ENCODE data around the gene ZNF19. TPM values are rescaled to one million over a fixed set of nuclear protein-coding genes. Genes with fewer than 3 reads are reported as not detected.

ZNF19 gene
- 1.5 and 5.2 TPM in 2 replicates for total RNA-seq (2012; rRNA removed)

DNA sequence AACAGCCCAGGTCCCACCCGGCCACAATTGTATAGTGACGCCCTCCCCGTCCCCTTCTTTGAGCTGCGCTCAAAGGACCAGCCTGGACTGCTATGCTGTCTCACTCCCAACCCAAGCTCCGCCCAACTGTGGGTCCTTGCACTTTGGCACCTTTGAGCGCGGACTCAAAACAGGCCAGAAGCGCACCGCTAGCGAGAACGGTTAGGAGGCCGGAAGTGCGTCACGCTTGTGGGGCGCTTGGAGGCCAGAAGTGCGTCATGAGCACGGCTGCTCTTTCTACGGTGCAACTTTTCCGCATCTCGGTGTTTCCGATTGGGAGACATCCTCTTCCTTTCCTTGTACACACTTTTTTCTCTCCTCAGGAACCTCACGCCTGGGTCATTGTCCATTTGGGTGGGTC, at the start of gene ZNF19:
ZNF19 (minus strand) TSS at position 203 of the 400 bp plus-strand sequence. CDS start 7,210 bp downstream, outside the sequence.
- no peaks in the 10 kb centered on the region for H3K9me3 ChIP-seq (replicated peaks; ENCODE audit: low read length)
- no peaks in the 10 kb centered on the region for H3K36me3 ChIP-seq (ENCODE audit: insufficient read depth, low read length)
- no peaks in the 10 kb centered on the region for H3K4me1 ChIP-seq (ENCODE audit: control insufficient read depth, insufficient read depth, low read length)
- H3K27me3 ChIP-seq (ENCODE audit: control insufficient read depth, insufficient read depth, low read length) = peaks cover 14% of the 10 kb centered on the region
- no peak within 1 kb of the TSS for H3K4me2 ChIP-seq (ENCODE audit: low read length)
- no peak within 1 kb of the TSS for H3K4me3 ChIP-seq (ENCODE audit: low read length)
- H3K9ac ChIP-seq (ENCODE audit: low read depth, low read length) = no peak within 1 kb of the TSS

DNA sequence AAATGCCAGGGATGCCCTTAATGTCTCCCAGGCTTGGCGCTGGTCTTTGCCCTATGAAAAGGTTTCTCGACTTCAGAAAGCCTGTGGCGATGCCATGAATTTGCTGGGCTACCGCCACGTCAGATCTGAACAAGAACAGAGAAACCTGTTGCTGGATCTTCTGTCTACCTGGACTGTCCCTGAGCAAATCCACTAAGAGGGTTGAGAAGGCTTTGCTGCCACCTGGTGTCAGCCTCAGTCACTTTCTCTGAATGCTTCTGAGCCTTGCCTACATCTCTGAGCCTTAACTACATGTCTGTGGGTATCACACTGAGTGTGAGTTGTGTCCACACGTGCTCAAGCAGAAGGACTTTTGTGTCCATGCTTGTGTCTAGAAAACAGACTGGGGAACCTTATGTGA, 48.5 kb upstream of the ZNF19 start:
- Histone ChIP-seq H3K4me1 (ENCODE audit: control insufficient read depth, insufficient read depth, low read length) (no peaks in the 10 kb centered on the region), H3K27me3 (ENCODE audit: control insufficient read depth, insufficient read depth, low read length) (peaks cover 4% of the 10 kb centered on the region), H3K36me3 (ENCODE audit: insufficient read depth, low read length) (no peaks in the 10 kb centered on the region), H3K4me2 (ENCODE audit: low read length) (no peak overlapping the region), H3K9ac (ENCODE audit: low read depth, low read length) (no peak overlapping the region), H3K9me3 (replicated peaks; ENCODE audit: low read length) (no peaks in the 10 kb centered on the region), H3K4me3 (ENCODE audit: low read length) (no peak overlapping the region)

GRCh38 chr16:71536752-71537499, 47.8 kb upstream of the ZNF19 start:
- Histone ChIP-seq H3K9me3 (replicated peaks; ENCODE audit: low read length) (no peaks in the 10 kb centered on the region), H3K9ac (ENCODE audit: low read depth, low read length) (no peak overlapping the region), H3K36me3 (ENCODE audit: insufficient read depth, low read length) (no peaks in the 10 kb centered on the region), H3K4me1 (ENCODE audit: control insufficient read depth, insufficient read depth, low read length) (no peaks in the 10 kb centered on the region), H3K4me3 (ENCODE audit: low read length) (no peak overlapping the region), H3K27me3 (ENCODE audit: control insufficient read depth, insufficient read depth, low read length) (peaks cover 9% of the 10 kb centered on the region), H3K4me2 (ENCODE audit: low read length) (no peak overlapping the region)

DNA sequence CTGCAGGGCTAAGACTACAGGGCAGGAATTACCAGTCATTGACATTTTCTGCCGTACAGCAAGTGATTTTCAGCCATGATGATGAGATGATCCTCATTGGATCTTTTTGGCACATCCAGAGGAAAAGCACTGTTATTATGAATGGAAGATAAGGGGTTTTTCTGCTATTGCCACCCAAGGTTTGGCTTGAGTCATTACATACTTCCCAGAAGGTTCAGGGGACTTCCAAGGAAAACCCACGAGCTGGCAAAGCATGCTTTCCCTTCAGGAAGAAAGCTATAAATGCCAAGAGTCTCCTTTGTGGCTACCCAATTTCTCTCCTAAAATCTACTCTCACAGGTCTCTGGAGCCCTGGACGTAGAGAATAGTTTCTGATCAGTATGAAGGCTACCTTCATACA, 43.2 kb upstream of the ZNF19 start:
- H3K4me3 ChIP-seq (ENCODE audit: low read length) = no peak overlapping the region
- no peak overlapping the region for H3K9ac ChIP-seq (ENCODE audit: low read depth, low read length)
- no peak overlapping the region for H3K4me2 ChIP-seq (ENCODE audit: low read length)
- H3K9me3 ChIP-seq (replicated peaks; ENCODE audit: low read length) = no peaks in the 10 kb centered on the region
- H3K36me3 ChIP-seq (ENCODE audit: insufficient read depth, low read length) = no peaks in the 10 kb centered on the region
- H3K4me1 ChIP-seq (ENCODE audit: control insufficient read depth, insufficient read depth, low read length) = no peaks in the 10 kb centered on the region
- peaks cover 17% of the 10 kb centered on the region for H3K27me3 ChIP-seq (ENCODE audit: control insufficient read depth, insufficient read depth, low read length)

DNA sequence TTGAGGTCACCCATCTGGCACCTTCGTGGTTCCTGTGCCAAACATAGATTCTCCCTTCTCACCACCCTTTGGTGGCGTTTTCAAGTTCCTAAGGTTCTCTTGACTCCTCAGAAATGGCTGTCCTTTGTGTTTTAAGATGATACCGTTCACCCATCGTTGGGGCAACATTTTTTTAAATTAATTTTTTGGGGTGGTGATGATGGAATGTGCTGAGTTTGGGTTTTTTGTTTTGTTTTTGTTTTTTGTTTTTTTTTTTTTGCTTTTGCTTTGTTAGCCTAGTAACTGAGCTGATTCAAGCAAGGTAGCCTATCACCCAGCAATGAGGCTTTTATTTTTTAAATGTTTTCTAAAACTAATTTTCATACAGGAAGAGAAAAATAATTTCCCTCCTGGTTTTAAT, 39.7 kb upstream of the ZNF19 start:
- Histone ChIP-seq H3K4me2 (ENCODE audit: low read length) (no peak overlapping the region), H3K27me3 (ENCODE audit: control insufficient read depth, insufficient read depth, low read length) (peaks cover 30% of the 10 kb centered on the region), H3K4me3 (ENCODE audit: low read length) (no peak overlapping the region), H3K9me3 (replicated peaks; ENCODE audit: low read length) (no peaks in the 10 kb centered on the region), H3K9ac (ENCODE audit: low read depth, low read length) (no peak overlapping the region), H3K36me3 (ENCODE audit: insufficient read depth, low read length) (no peaks in the 10 kb centered on the region), H3K4me1 (ENCODE audit: control insufficient read depth, insufficient read depth, low read length) (peaks cover 10% of the 10 kb centered on the region)

GRCh38 chr16:71528257-71528656, 39.1 kb upstream of the ZNF19 start:
- peaks cover 10% of the 10 kb centered on the region for H3K4me1 ChIP-seq (ENCODE audit: control insufficient read depth, insufficient read depth, low read length)
- H3K27me3 ChIP-seq (ENCODE audit: control insufficient read depth, insufficient read depth, low read length) = peaks cover 35% of the 10 kb centered on the region
- H3K9ac ChIP-seq (ENCODE audit: low read depth, low read length) = no peak overlapping the region
- H3K4me2 ChIP-seq (ENCODE audit: low read length) = no peak overlapping the region
- no peaks in the 10 kb centered on the region for H3K36me3 ChIP-seq (ENCODE audit: insufficient read depth, low read length)
- no peak overlapping the region for H3K4me3 ChIP-seq (ENCODE audit: low read length)
- no peaks in the 10 kb centered on the region for H3K9me3 ChIP-seq (replicated peaks; ENCODE audit: low read length)

DNA sequence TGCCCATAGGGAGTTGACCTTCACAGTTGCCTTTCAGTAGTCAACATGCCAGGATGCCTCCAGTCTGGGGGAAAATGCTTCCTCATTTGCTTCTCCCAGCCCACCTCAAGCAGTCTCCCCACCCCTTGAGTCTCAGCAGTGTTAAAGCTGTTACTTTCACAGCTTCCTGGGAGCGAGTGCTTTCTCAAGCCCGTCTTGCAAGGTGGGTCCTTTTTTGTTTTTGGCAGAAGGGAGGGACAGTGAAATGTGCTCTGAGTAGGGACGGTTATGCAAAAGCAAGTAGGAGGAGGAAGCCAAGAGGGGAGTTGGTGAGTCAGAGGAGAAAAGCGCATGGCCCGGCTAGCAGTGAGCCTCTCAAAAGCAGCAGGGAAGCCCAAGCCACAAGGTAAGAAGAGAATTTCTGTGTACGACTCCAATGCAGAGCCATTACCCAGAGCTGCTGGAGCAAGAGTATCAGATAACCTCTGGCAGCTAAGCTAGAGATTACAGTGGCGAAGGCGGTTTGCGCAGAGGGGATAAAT, 37.0 kb upstream of the ZNF19 start, which contains the start of gene CHST4:
CHST4 (plus strand) TSS at position 316 of the 521 bp plus-strand sequence. CDS start 10,252 bp downstream, outside the sequence.
- H3K9me3 ChIP-seq (replicated peaks; ENCODE audit: low read length) = no peaks in the 10 kb centered on the region
- H3K9ac ChIP-seq (ENCODE audit: low read depth, low read length) = no peak within 1 kb of the TSS
- peak within 1 kb of the TSS; percentile 22 for H3K4me3 ChIP-seq (ENCODE audit: low read length)
- peak within 1 kb of the TSS; percentile 62 for H3K4me2 ChIP-seq (ENCODE audit: low read length)
- no peaks in the 10 kb centered on the region for H3K36me3 ChIP-seq (ENCODE audit: insufficient read depth, low read length)
- H3K27me3 ChIP-seq (ENCODE audit: control insufficient read depth, insufficient read depth, low read length) = peaks cover 30% of the 10 kb centered on the region
- H3K4me1 ChIP-seq (ENCODE audit: control insufficient read depth, insufficient read depth, low read length) = peaks cover 10% of the 10 kb centered on the region

- no peak overlapping the region for H3K9ac ChIP-seq (ENCODE audit: low read depth, low read length)
- peaks cover 30% of the 10 kb centered on the region for H3K27me3 ChIP-seq (ENCODE audit: control insufficient read depth, insufficient read depth, low read length)
- no peaks in the 10 kb centered on the region for H3K36me3 ChIP-seq (ENCODE audit: insufficient read depth, low read length)
- no peak overlapping the region for H3K4me3 ChIP-seq (ENCODE audit: low read length)
- H3K9me3 ChIP-seq (replicated peaks; ENCODE audit: low read length) = no peaks in the 10 kb centered on the region
- peak overlapping the region; percentile 48 for H3K4me2 ChIP-seq (ENCODE audit: low read length)
- peaks cover 10% of the 10 kb centered on the region for H3K4me1 ChIP-seq (ENCODE audit: control insufficient read depth, insufficient read depth, low read length)
Measured at GRCh38 chr16:71524566-71525553, 35.7 kb upstream of the ZNF19 start.

GRCh38 chr16:71520550-71520949, 31.4 kb upstream of the ZNF19 start:
- H3K9me3 ChIP-seq (replicated peaks; ENCODE audit: low read length) = no peaks in the 10 kb centered on the region
- H3K9ac ChIP-seq (ENCODE audit: low read depth, low read length) = no peak overlapping the region
- H3K27me3 ChIP-seq (ENCODE audit: control insufficient read depth, insufficient read depth, low read length) = peaks cover 22% of the 10 kb centered on the region
- no peak overlapping the region for H3K4me2 ChIP-seq (ENCODE audit: low read length)
- no peaks in the 10 kb centered on the region for H3K36me3 ChIP-seq (ENCODE audit: insufficient read depth, low read length)
- H3K4me3 ChIP-seq (ENCODE audit: low read length) = no peak overlapping the region
- no peaks in the 10 kb centered on the region for H3K4me1 ChIP-seq (ENCODE audit: control insufficient read depth, insufficient read depth, low read length)

GRCh38 chr16:71515026-71515425, 25.9 kb upstream of the ZNF19 start:
- H3K27me3 ChIP-seq (ENCODE audit: control insufficient read depth, insufficient read depth, low read length) = peaks cover 6% of the 10 kb centered on the region
- no peak overlapping the region for H3K4me2 ChIP-seq (ENCODE audit: low read length)
- H3K36me3 ChIP-seq (ENCODE audit: insufficient read depth, low read length) = no peaks in the 10 kb centered on the region
- no peaks in the 10 kb centered on the region for H3K4me1 ChIP-seq (ENCODE audit: control insufficient read depth, insufficient read depth, low read length)
- H3K4me3 ChIP-seq (ENCODE audit: low read length) = no peak overlapping the region
- no peaks in the 10 kb centered on the region for H3K9me3 ChIP-seq (replicated peaks; ENCODE audit: low read length)
- no peak overlapping the region for H3K9ac ChIP-seq (ENCODE audit: low read depth, low read length)

DNA sequence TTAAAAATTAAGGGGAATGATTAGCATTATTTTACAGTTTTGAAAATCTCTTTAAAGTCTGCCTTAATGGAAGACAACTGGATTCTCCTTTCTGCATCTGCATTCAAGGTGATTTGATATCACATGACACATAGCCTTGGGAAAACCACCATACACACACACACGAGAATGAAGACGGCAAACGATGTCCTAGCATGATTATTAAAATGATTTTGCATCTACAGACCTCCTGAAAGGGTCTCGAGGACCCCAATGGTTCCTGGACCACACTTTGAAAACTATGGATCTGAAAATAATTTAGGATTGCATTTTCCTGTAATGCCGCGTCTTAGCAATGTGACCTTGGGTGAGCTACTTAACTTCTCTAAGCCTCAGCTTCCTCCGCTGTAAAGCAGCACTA, 25.4 kb upstream of the ZNF19 start:
- H3K27me3 ChIP-seq (ENCODE audit: control insufficient read depth, insufficient read depth, low read length) = peaks cover 4% of the 10 kb centered on the region
- no peaks in the 10 kb centered on the region for H3K4me1 ChIP-seq (ENCODE audit: control insufficient read depth, insufficient read depth, low read length)
- no peak overlapping the region for H3K4me3 ChIP-seq (ENCODE audit: low read length)
- no peaks in the 10 kb centered on the region for H3K36me3 ChIP-seq (ENCODE audit: insufficient read depth, low read length)
- H3K4me2 ChIP-seq (ENCODE audit: low read length) = no peak overlapping the region
- no peak overlapping the region for H3K9ac ChIP-seq (ENCODE audit: low read depth, low read length)
- H3K9me3 ChIP-seq (replicated peaks; ENCODE audit: low read length) = no peaks in the 10 kb centered on the region

Measured in skeletal muscle satellite cell (primary cell).